Measurements from ENCODE around the gene PLAGL2. TPM values are rescaled to one million over a fixed set of nuclear protein-coding genes. Genes with fewer than 3 reads are reported as not detected.

PLAGL2 gene
- total and polyA plus RNA-seq, 3 donors from 2014 or later = 30.5 to 36.8 (median 33.5) TPM

- no peaks in the 10 kb centered on the region for H3K27me3 ChIP-seq
- TF ChIP-seq CTCF (IDR thresholded peaks at IDR 0.05) = no peak
- no peak for TF ChIP-seq POLR2A (IDR thresholded peaks at IDR 0.05)
- peaks cover 10% of the 10 kb centered on the region for H3K4me1 ChIP-seq
- intact Hi-C loops (cut with DNase I; ENCODE audit: low total_unique reads) = no loop called here
- WGBS, 2 donors = 96 to 100% methylated on average over 5 of the region's 5 CpGs
- no peaks in the 10 kb centered on the region for H3K36me3 ChIP-seq (ENCODE audit: low read depth, missing control alignments)
- no peak overlapping the region for H3K27ac ChIP-seq
- H3K4me3 ChIP-seq = no peak overlapping the region
- DNase-seq = no peak
- no peaks in the 10 kb centered on the region for H3K9me3 ChIP-seq
Measured at GRCh38 chr20:32153771-32154170, 53.8 kb downstream of the PLAGL2 start.

GRCh38 chr20:32153156-32153665 is 54.3 kb downstream of the PLAGL2 start:
- no peak for TF ChIP-seq CTCF (IDR thresholded peaks at IDR 0.05)
- TF ChIP-seq POLR2A (IDR thresholded peaks at IDR 0.05) = no peak
- no peaks in the 10 kb centered on the region for H3K9me3 ChIP-seq
- H3K4me1 ChIP-seq = peaks cover 10% of the 10 kb centered on the region
- no peak for DNase-seq
- no peak overlapping the region for H3K27ac ChIP-seq
- H3K27me3 ChIP-seq = no peaks in the 10 kb centered on the region
- intact Hi-C loops (cut with DNase I; ENCODE audit: low total_unique reads) = no loop called here
- no peak overlapping the region for H3K4me3 ChIP-seq
- H3K36me3 ChIP-seq (ENCODE audit: low read depth, missing control alignments) = no peaks in the 10 kb centered on the region
- 90 to 100% methylated on average over 4 of the region's 4 CpGs for WGBS, 2 donors

- no peaks in the 10 kb centered on the region for H3K9me3 ChIP-seq
- no peaks in the 10 kb centered on the region for H3K36me3 ChIP-seq (ENCODE audit: low read depth, missing control alignments)
- TF ChIP-seq POLR2A (IDR thresholded peaks at IDR 0.05) (no peak), CTCF (IDR thresholded peaks at IDR 0.05) (no peak)
- no peaks in the 10 kb centered on the region for H3K27me3 ChIP-seq
- H3K4me1 ChIP-seq = peaks cover 10% of the 10 kb centered on the region
- intact Hi-C loops (cut with DNase I; ENCODE audit: low total_unique reads) = no loop called here
- DNase-seq = no peak
- no peak overlapping the region for H3K4me3 ChIP-seq
- WGBS, 2 donors = 75 to 85% methylated on average over 6 of the region's 6 CpGs
- H3K27ac ChIP-seq = no peak overlapping the region
Measured at GRCh38 chr20:32152421-32153155, 55.0 kb downstream of the PLAGL2 start.

- no peak for DNase-seq
- intact Hi-C loops (cut with DNase I; ENCODE audit: low total_unique reads) = no loop called here
- Histone ChIP-seq H3K9me3 (no peaks in the 10 kb centered on the region), H3K27ac (no peak overlapping the region), H3K4me1 (peaks cover 8% of the 10 kb centered on the region), H3K27me3 (no peaks in the 10 kb centered on the region), H3K36me3 (ENCODE audit: low read depth, missing control alignments) (no peaks in the 10 kb centered on the region), H3K4me3 (no peak overlapping the region)
- no peak for TF ChIP-seq CTCF (IDR thresholded peaks at IDR 0.05)
- no peak for TF ChIP-seq POLR2A (IDR thresholded peaks at IDR 0.05)
- WGBS, 2 donors = 91 to 94% methylated on average over 10 of the region's 10 CpGs
Measured at GRCh38 chr20:32150291-32150848, 57.2 kb downstream of the PLAGL2 start.
